ENCODE results near the gene CACFD1. TPM values are rescaled to one million over a fixed set of nuclear protein-coding genes. Genes with fewer than 3 reads are reported as not detected.
A peak's percentile ranks its signal among the peaks of the same experiment; 100 is the strongest.

The CACFD1 gene
- total and polyA plus RNA-seq, 2 of the 13 experiments (the other 11 are each of a cell fraction or from before 2014, with no cell fraction given) = 13.8 to 14.6 TPM

DNA sequence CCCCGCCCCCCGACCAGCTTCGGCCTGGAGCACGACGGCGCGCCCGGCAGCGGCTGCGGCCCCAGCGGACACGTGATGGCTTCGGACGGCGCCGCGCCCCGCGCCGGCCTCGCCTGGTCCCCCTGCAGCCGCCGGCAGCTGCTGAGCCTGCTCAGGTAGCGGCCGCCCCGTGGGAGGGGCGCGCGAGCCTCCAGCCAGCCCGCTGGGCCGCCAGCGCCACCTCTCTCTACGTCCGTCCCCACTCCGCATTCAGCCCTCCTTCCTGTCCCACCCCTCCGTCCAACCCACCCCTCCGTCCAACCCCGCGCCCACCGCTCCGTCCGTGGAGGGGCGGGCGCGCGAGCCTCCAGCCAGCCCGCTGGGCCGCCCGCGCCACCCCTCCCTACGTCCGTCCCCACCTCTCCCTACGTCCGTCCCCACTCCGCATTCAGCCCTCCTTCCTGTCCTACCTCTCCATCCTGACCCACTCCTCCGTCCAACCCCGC, 31.1 kb upstream of the CACFD1 start (continued):
- TF ChIP-seq, protein P1, sequence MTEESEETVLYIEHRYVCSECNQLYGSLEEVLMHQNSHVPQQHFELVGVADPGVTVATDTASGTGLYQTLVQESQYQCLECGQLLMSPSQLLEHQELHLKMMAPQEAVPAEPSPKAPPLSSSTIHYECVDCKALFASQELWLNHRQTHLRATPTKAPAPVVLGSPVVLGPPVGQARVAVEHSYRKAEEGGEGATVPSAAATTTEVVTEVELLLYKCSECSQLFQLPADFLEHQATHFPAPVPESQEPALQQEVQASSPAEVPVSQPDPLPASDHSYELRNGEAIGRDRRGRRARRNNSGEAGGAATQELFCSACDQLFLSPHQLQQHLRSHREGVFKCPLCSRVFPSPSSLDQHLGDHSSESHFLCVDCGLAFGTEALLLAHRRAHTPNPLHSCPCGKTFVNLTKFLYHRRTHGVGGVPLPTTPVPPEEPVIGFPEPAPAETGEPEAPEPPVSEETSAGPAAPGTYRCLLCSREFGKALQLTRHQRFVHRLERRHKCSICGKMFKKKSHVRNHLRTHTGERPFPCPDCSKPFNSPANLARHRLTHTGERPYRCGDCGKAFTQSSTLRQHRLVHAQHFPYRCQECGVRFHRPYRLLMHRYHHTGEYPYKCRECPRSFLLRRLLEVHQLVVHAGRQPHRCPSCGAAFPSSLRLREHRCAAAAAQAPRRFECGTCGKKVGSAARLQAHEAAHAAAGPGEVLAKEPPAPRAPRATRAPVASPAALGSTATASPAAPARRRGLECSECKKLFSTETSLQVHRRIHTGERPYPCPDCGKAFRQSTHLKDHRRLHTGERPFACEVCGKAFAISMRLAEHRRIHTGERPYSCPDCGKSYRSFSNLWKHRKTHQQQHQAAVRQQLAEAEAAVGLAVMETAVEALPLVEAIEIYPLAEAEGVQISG (CRISPR knock-in tag; IDR thresholded peaks at IDR 0.05) = peak; percentile 26; the same call in 1 of the 2 replicates
- peak; percentile 41 for TF ChIP-seq HNRNPLL (IDR thresholded peaks at IDR 0.05; ENCODE audit: low read depth, low read length, poor library complexity, severe bottlenecking)
- no peak for TF ChIP-seq ZBTB1 (CRISPR knock-in tag; IDR thresholded peaks at IDR 0.05; ENCODE audit: borderline replicate concordance)
- TF ChIP-seq ZNF225 (CRISPR knock-in tag; IDR thresholded peaks at IDR 0.05) = no peak
- TF ChIP-seq, protein P2, sequence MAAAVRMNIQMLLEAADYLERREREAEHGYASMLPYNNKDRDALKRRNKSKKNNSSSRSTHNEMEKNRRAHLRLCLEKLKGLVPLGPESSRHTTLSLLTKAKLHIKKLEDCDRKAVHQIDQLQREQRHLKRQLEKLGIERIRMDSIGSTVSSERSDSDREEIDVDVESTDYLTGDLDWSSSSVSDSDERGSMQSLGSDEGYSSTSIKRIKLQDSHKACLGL (CRISPR knock-in tag; IDR thresholded peaks at IDR 0.05) = no peak

DNA sequence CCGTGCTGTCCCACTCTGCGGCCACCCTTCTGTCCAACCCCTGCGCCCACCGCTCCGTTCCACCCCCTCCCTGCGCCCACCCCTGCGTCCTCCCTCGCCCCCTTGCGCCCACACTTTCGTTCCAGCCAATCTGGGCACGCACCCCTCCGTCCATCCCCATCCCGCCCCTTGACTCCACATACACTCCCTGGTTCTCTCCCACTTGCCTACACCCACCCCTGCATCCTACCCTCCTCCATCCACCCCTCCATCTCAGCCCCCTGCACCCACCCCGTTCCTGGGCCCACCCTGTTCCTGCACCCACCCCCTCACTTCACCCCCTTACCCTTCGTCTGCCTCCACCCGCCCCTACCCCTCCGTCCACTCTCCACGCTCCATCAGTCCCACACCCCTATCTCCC, 30.6 kb upstream of the CACFD1 start:
- H3K9me3 ChIP-seq (ENCODE audit: low read length) = no peaks in the 10 kb centered on the region
- 73% methylated on average over 18 of the region's 18 CpGs for WGBS (ENCODE audit: low lambda C conversion rate)
- no peaks in the 10 kb centered on the region for H3K79me2 ChIP-seq (ENCODE audit: insufficient read depth, low read length)
- no peak overlapping the region for H3K27ac ChIP-seq (ENCODE audit: extremely low read length, insufficient read depth, low read length)
- H4K20me1 ChIP-seq (ENCODE audit: insufficient read depth, low read length) = no peaks in the 10 kb centered on the region
- H3K9ac ChIP-seq (ENCODE audit: insufficient read depth, low read depth, low read length) = no peak overlapping the region
- no TSS peak for BruUV-seq (replicated peaks)
- CTCF ChIA-PET (ENCODE audit: low intra/inter-chr PET ratio, low total read pairs) = no interaction called here
- H3K4me3 ChIP-seq (replicated peaks in 1 of 3; ENCODE audit: insufficient read depth in 1 of 3, low read depth in 2 of 3, low read length in 3 of 3) = no peak overlapping the region; a peak in 1 of 6 replicates
- ATAC-seq = no peak
- H3K4me2 ChIP-seq (ENCODE audit: low read depth, low read length) = no peak overlapping the region
- POLR2A ChIA-PET = interaction anchor here (1.8 kb wide), 1 partner anchor 30 kb away, joined by 9 read pairs; the partner anchor contains the start of gene CACFD1
- TF ChIP-seq ELF4 (CRISPR knock-in tag; IDR thresholded peaks at IDR 0.05; ENCODE audit: borderline replicate concordance) (no peak), ZFY (CRISPR knock-in tag; IDR thresholded peaks at IDR 0.05) (peak; percentile 4; the same call in 1 of the 2 replicates), ASH2L (IDR thresholded peaks at IDR 0.05; ENCODE audit: insufficient read length, low read depth, low read length) (no peak), TSC22D2 (CRISPR knock-in tag; IDR thresholded peaks at IDR 0.05; ENCODE audit: borderline replicate concordance) (no peak), TMF1 (CRISPR knock-in tag; IDR thresholded peaks at IDR 0.05; ENCODE audit: low read depth) (0 out of 2 replicates have a peak, but pooled peaks have one; percentile 9), ZMAT3 (CRISPR knock-in tag; conservative IDR thresholded peaks at IDR 0.05) (no peak), CHD2 (IDR thresholded peaks at IDR 0.05; ENCODE audit: low read depth, low read length) (no peak), MAZ (IDR thresholded peaks at IDR 0.05; ENCODE audit: borderline replicate concordance, low read depth, low read length) (no peak), MAZ (CRISPR knock-in tag; IDR thresholded peaks at IDR 0.05; ENCODE audit: low read depth) (0 out of 2 replicates have a peak, but pooled peaks have one; percentile 12)
- no peak overlapping the region for H2AFZ ChIP-seq (ENCODE audit: low read length)
- FAIRE-seq = no peak
- in situ Hi-C loops (cut with HindIII; ENCODE audit: extremely low pct_ligation_motif_present, low pct_unique_long_range_greater_than_20kb) = no loop called here
- intact Hi-C loops (cut with micrococcal nuclease; ENCODE audit: unreplicated experiment) = no loop called here
- no peak for DNase-seq (ENCODE audit: low spot score)
- no peaks in the 10 kb centered on the region for H3K36me3 ChIP-seq (replicated peaks in 1 of 2; ENCODE audit: control insufficient read depth in 1 of 2, insufficient read depth in 2 of 2, low read length in 2 of 2)
- peaks cover 25% of the 10 kb centered on the region for H3K4me1 ChIP-seq (ENCODE audit: insufficient read depth, low read length)
- no peaks in the 10 kb centered on the region; a peak in 1 of 5 replicates for H3K27me3 ChIP-seq (ENCODE audit: control insufficient read depth in 1 of 2, insufficient read depth in 2 of 2, low read length in 2 of 2)

Data from HepG2 (cell line).